ENCODE results near the gene ATP11B.

- TF ChIP-seq CTCF (conservative IDR thresholded peaks at IDR 0.05 in 1 of 2, IDR thresholded peaks at IDR 0.05 in 1 of 2; ENCODE audit: low read depth in 1 of 2, low read length in 2 of 2) (no peak), EZH2 (IDR thresholded peaks at IDR 0.05; ENCODE audit: low read length, missing control alignments) (no peak)
Observed at GRCh38 chr3:182914341-182914740, 121.0 kb downstream of the ATP11B start.
